ENCODE results near the gene ZNF76.

Gene ZNF76

DNA sequence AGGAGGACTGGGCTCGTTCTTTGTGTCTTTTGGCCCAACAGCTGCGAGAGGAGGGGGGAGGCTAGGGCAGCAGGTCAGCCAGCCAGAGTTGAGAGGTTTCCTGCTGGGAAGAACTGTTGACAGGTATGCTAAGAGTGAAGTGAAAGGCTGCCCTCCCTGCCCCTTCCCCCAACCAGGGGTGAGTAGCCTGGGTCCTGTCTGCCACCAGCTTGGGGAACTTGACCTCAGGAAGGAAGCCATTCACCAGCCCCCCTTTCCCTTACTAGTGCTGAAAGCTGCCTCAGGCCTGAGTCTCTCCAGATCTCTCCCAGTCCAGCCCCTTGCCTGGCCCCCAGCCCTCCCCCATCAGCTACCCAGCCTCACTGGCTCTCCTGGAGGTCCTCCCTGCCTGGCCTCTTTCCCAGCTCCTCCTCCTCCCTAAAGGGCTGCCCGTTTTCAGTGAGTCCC lies 20.7 kb upstream of the ZNF76 start:
- TF ChIP-seq, protein P1, sequence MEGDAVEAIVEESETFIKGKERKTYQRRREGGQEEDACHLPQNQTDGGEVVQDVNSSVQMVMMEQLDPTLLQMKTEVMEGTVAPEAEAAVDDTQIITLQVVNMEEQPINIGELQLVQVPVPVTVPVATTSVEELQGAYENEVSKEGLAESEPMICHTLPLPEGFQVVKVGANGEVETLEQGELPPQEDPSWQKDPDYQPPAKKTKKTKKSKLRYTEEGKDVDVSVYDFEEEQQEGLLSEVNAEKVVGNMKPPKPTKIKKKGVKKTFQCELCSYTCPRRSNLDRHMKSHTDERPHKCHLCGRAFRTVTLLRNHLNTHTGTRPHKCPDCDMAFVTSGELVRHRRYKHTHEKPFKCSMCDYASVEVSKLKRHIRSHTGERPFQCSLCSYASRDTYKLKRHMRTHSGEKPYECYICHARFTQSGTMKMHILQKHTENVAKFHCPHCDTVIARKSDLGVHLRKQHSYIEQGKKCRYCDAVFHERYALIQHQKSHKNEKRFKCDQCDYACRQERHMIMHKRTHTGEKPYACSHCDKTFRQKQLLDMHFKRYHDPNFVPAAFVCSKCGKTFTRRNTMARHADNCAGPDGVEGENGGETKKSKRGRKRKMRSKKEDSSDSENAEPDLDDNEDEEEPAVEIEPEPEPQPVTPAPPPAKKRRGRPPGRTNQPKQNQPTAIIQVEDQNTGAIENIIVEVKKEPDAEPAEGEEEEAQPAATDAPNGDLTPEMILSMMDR (IDR thresholded peaks at IDR 0.05; ENCODE audit: insufficient read depth, low read length, poor library complexity, severe bottlenecking) = no peak
- no peak for DNase-seq (ENCODE audit: extremely low read depth, insufficient read length)

DNA sequence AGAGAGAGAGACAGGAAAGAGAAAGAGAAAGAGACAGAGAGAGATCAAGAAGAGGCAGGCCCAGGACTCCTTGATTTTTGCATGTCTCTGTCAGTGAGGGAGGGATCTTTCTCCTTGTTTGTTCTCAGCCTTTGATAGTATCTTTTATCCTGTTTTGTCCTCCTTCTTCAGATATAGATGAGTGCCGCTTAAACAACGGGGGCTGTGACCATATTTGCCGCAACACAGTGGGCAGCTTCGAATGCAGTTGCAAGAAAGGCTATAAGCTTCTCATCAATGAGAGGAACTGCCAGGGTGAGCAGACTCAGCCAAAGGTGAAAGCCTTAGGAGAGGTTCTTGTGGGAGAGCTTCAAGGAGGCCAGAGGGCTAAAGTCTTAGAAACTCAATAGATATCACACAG lies 20.0 kb upstream of the ZNF76 start:
- Histone ChIP-seq H3K4me3 (replicated peaks; ENCODE audit: low read depth, low read length) (no peak overlapping the region), H3K36me3 (ENCODE audit: control insufficient read depth, insufficient read depth, low read length) (no peaks in the 10 kb centered on the region; the same call in none of the 2 replicates)
- TF ChIP-seq, protein P1 (IDR thresholded peaks at IDR 0.05; ENCODE audit: insufficient read depth, low read length, poor library complexity, severe bottlenecking) = no peak

More for the DNA sequence above, 20.7 kb upstream of the ZNF76 start:
- no peaks in the 10 kb centered on the region for H3K27me3 ChIP-seq (replicated peaks; ENCODE audit: control insufficient read depth, insufficient read depth, low read length)
- no peak overlapping the region for H3K4me3 ChIP-seq (replicated peaks; ENCODE audit: low read depth, low read length)
- no peaks in the 10 kb centered on the region; the same call in none of the 2 replicates for H3K36me3 ChIP-seq (ENCODE audit: control insufficient read depth, insufficient read depth, low read length)

DNA sequence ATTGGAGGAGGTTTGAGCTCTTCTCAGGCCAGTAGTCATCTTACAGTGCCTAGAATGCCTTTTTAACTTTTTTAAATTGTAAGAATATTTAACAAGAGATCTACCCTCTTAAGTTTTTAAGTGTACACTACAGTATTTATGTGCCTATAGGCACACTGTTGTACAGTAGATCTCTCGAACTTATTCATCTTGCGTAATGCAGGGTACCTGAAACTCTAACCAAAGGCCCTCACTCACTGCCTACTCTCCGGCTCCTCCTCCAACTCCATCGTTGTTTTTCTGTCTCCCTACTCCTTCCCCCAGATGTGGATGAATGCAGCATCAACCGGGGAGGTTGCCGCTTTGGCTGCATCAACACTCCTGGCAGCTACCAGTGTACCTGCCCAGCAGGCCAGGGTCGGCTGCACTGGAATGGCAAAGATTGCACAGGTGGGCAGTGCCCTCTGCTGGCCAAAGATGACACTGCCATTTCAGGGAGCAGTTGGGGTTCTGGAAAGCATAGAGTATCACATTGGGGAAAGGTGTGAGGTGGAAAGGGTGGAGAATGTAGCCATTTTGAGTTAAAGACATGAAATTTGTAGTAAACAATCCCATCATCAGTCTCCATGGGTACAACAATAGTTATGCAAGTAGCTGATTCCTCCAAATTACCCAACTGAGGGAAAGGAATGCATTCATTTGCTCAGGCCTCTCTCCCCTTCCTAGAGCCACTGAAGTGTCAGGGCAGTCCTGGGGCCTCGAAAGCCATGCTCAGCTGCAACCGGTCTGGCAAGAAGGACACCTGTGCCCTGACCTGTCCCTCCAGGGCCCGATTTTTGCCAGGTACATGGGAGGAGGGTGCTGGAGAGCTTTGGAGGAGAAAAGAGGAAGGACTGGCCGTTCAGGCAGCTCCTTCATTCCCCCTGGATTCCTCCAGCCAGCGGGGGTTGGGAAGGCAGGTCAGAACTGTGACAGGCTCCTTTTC lies 18.4 kb upstream of the ZNF76 start:
- peak; percentile 36 for DNase-seq (ENCODE audit: extremely low read depth, insufficient read length)
- no peak overlapping the region for H3K4me3 ChIP-seq (replicated peaks; ENCODE audit: low read depth, low read length)
- H3K36me3 ChIP-seq (ENCODE audit: control insufficient read depth, insufficient read depth, low read length) = peaks cover 4% of the 10 kb centered on the region
- TF ChIP-seq, protein P1 (IDR thresholded peaks at IDR 0.05; ENCODE audit: insufficient read depth, low read length, poor library complexity, severe bottlenecking) = peak; percentile 95
- no peaks in the 10 kb centered on the region for H3K27me3 ChIP-seq (replicated peaks; ENCODE audit: control insufficient read depth, insufficient read depth, low read length)

More for the DNA sequence above, 20.0 kb upstream of the ZNF76 start:
- no peak for DNase-seq (ENCODE audit: extremely low read depth, insufficient read length)
- no peaks in the 10 kb centered on the region for H3K27me3 ChIP-seq (replicated peaks; ENCODE audit: control insufficient read depth, insufficient read depth, low read length)

DNA sequence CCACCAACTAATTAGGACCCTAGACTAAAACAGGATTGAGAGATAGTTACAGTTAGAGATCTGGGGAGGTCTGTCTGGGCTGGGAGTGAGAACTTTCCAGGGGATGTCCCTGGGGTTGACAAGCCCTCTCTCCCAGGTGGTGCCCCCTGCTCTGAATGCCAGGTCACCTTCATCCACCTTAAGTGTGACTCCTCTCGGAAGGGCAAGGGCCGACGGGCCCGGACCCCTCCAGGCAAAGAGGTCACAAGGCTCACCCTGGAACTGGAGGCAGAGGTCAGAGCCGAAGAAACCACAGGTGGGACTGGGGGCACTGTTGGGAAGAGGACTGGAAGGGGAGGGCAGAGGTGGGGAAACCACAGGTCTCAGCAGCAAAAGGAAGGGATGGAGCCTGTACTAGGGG lies 17.0 kb upstream of the ZNF76 start:
- no peaks in the 10 kb centered on the region for H3K27me3 ChIP-seq (replicated peaks; ENCODE audit: control insufficient read depth, insufficient read depth, low read length)
- TF ChIP-seq, protein P1 (IDR thresholded peaks at IDR 0.05; ENCODE audit: insufficient read depth, low read length, poor library complexity, severe bottlenecking) = no peak
- H3K36me3 ChIP-seq (ENCODE audit: control insufficient read depth, insufficient read depth, low read length) = peaks cover 4% of the 10 kb centered on the region
- H3K4me3 ChIP-seq (replicated peaks; ENCODE audit: low read depth, low read length) = no peak overlapping the region
- no peak for DNase-seq (ENCODE audit: extremely low read depth, insufficient read length)

DNA sequence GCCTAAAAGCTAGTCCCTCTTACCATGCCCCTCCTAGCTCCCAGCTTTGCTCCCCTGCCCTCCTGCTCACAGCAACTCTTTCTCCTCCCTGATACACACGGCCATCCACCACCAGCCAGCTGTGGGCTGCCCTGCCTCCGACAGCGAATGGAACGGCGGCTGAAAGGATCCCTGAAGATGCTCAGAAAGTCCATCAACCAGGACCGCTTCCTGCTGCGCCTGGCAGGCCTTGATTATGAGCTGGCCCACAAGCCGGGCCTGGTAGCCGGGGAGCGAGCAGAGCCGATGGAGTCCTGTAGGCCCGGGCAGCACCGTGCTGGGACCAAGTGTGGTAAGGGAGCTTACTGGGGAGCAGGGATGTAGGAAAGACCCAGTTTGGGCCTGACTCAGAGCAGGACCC lies 16.6 kb upstream of the ZNF76 start:
- no peak overlapping the region for H3K4me3 ChIP-seq (replicated peaks; ENCODE audit: low read depth, low read length)
- TF ChIP-seq, protein P1 (IDR thresholded peaks at IDR 0.05; ENCODE audit: insufficient read depth, low read length, poor library complexity, severe bottlenecking) = no peak
- DNase-seq (ENCODE audit: extremely low read depth, insufficient read length) = no peak

More for the DNA sequence above, 16.6 kb upstream of the ZNF76 start:
- no peaks in the 10 kb centered on the region for H3K27me3 ChIP-seq (replicated peaks; ENCODE audit: control insufficient read depth, insufficient read depth, low read length)
- H3K36me3 ChIP-seq (ENCODE audit: control insufficient read depth, insufficient read depth, low read length) = peaks cover 4% of the 10 kb centered on the region
